K562 (cell line): ENCODE data around the gene HAUS7. TPM values are rescaled to one million over a fixed set of nuclear protein-coding genes. Genes with fewer than 3 reads are reported as not detected.

Experiments used
- ATAC-seq: fragments of 200-7000 bp; cut with Tn5 transposase; 3 replicates; pipeline ENCODE4 v1.9.1; 2020; ENCODE audit warnings: moderate library complexity
- BruUV-seq: library from RNA; stranded (reverse); fragments of 400-500 nt; replicated peaks from 2 replicates; lab custom pipeline; 2021; lab: Mats Ljungman, UMichigan
- CTCF ChIA-PET: fragments of 300-600 bp; formaldehyde crosslinking; extraction: SDS; loops from one replicate; lab custom pipeline; 2021; ENCODE audit warnings: low intra/inter-chr PET ratio; lab: Yijun Ruan, JAX
- POLR2A ChIA-PET: fragments of 300-600, 350-650 bp; sonication (Branson Sonifier 250); formaldehyde crosslinking; extraction: SDS; loops from one replicate; lab custom pipeline; 2021; ENCODE audit warnings: antibody characterized with exemption, inconsistent platforms; lab: Yijun Ruan, JAX
- DNase-seq, 4 experiments: peaks; one replicate each; pipeline versions ENCODE4 v3.0.0 to v3.0.0-alpha.2; 2011 to 2018; ENCODE audit warnings: low spot score in 3 of 4, mixed read lengths in 3 of 4; ENCODE audit errors: extremely low read depth in 1 of 4
- FAIRE-seq: peaks from 2 replicates; lab custom pipeline; 2011; peaks lifted over from hg19 to GRCh38; lab: Jason Lieb, UNC
- H2AFZ ChIP-seq: 2 replicates; pipeline ENCODE4 v1.6.0; 2011; ENCODE audit warnings: low read depth, low read length, control low read depth, inconsistent platforms
- H3K27ac ChIP-seq: fragments of 200-600 bp; 3 replicates; pipeline ENCODE4 v1.8.0; 2011; ENCODE audit warnings: low read depth, mild to moderate bottlenecking, control low read depth, inconsistent platforms, low read length, moderate library complexity, mixed read lengths; ENCODE audit errors: extremely low read depth
- H3K27me3 ChIP-seq, 2 experiments: fragments of 300-600 bp in 1 of 2; 2 replicates in 1 of 2; 3 replicates in 1 of 2; pipeline versions ENCODE4 v1.6.0 to v1.8.0; 2011; ENCODE audit warnings: inconsistent platforms in 2 of 2, low read length in 2 of 2, mild to moderate bottlenecking in 1 of 2, mixed read lengths in 1 of 2, moderate library complexity in 1 of 2; ENCODE audit not compliant: control insufficient read depth in 2 of 2, insufficient read depth in 2 of 2
- H3K36me3 ChIP-seq: fragments of 300-600 bp; 3 replicates; pipeline ENCODE4 v1.8.0; 2011; ENCODE audit warnings: mild to moderate bottlenecking, low read length, inconsistent platforms; ENCODE audit not compliant: control insufficient read depth, insufficient read depth
- H3K4me1 ChIP-seq, 2 experiments: fragments of 200-600 bp in 1 of 2; replicated peaks in 1 of 2; 2 replicates in 1 of 2; 3 replicates in 1 of 2; pipeline versions ENCODE4 v1.5.1 to v1.8.0; 2011; ENCODE audit warnings: inconsistent platforms in 2 of 2, low read length in 2 of 2, mild to moderate bottlenecking in 1 of 2, mixed read lengths in 1 of 2, moderate library complexity in 1 of 2; ENCODE audit not compliant: control insufficient read depth in 2 of 2, insufficient read depth in 2 of 2
- H3K4me2 ChIP-seq: 2 replicates; pipeline ENCODE4 v1.6.1; 2011; ENCODE audit warnings: low read length, control low read depth, inconsistent platforms, mixed read lengths; ENCODE audit not compliant: insufficient read depth
- H3K4me3 ChIP-seq: fragments of 200-600 bp; sonication (generic), shearing (Covaris generic); 2 replicates; pipeline ENCODE4 v1.5.1; 2016; ENCODE audit warnings: control low read depth, inconsistent platforms
- H3K79me2 ChIP-seq: fragments of 200-600 bp; 3 replicates; pipeline ENCODE4 v1.8.0; 2011; ENCODE audit warnings: low read length, inconsistent platforms; ENCODE audit not compliant: control insufficient read depth, insufficient read depth
- H3K9ac ChIP-seq, 2 experiments: 2 replicates each; pipeline versions ENCODE4 v1.6.0 to v1.6.1; 2011; ENCODE audit warnings: low read depth in 2 of 2, low read length in 2 of 2, control low read depth in 1 of 2, inconsistent platforms in 1 of 2, mild to moderate bottlenecking in 1 of 2, mixed read lengths in 1 of 2; ENCODE audit not compliant: insufficient read depth in 1 of 2
- H3K9me1 ChIP-seq: one replicate; pipeline ENCODE4 v1.6.0; 2011; ENCODE audit warnings: inconsistent platforms, mild to moderate bottlenecking, low read length, moderate library complexity; ENCODE audit not compliant: control insufficient read depth, insufficient read depth
- H3K9me3 ChIP-seq: replicated peaks from 2 replicates; pipeline ENCODE4 v1.5.1; 2011; ENCODE audit warnings: low read depth, low read length, inconsistent platforms; ENCODE audit not compliant: control insufficient read depth, insufficient read depth
- H4K20me1 ChIP-seq: replicated peaks from 2 replicates; pipeline ENCODE4 v1.6.1; 2011; ENCODE audit warnings: low read length, inconsistent platforms, mixed read lengths; ENCODE audit not compliant: control insufficient read depth, insufficient read depth
- ARID3A ChIP-seq: IDR thresholded peaks from 2 replicates; pipeline ENCODE4 v1.6.1; 2012; ENCODE audit warnings: low read depth, low read length, improper control_type of control experiment, borderline replicate concordance
- EHMT2 ChIP-seq: fragments of 450-650 bp; IDR thresholded peaks from 2 replicates; pipeline ENCODE4 v1.6.1; 2018; ENCODE audit warnings: antibody characterized with exemption
- ERF ChIP-seq: fragments of 450-650 bp; formaldehyde crosslinking; IDR thresholded peaks from 2 replicates; pipeline ENCODE4 v1.4.0; 2020; ENCODE audit warnings: mild to moderate bottlenecking, mixed read lengths
- ILK ChIP-seq: fragments of 450-650 bp; IDR thresholded peaks from 2 replicates; pipeline ENCODE4 v1.6.1; 2016; ENCODE audit warnings: missing genetic modification characterization, low read depth, mild to moderate bottlenecking, missing compliant biosample characterization, moderate library complexity, borderline replicate concordance
- JUND ChIP-seq, 2 experiments: IDR thresholded peaks; 2 replicates in 1 of 2; 3 replicates in 1 of 2; pipeline ENCODE4 v1.6.1; 2011; ENCODE audit warnings: borderline replicate concordance in 2 of 2, low read depth in 2 of 2, low read length in 2 of 2, improper control_type of control experiment in 1 of 2, missing biosample characterization in 1 of 2, missing genetic modification characterization in 1 of 2, missing genetic modification reagents in 1 of 2
- MXI1 ChIP-seq: IDR thresholded peaks from 2 replicates; pipeline ENCODE4 v1.6.1; 2011; ENCODE audit warnings: low read depth, mild to moderate bottlenecking, improper control_type of control experiment, low read length
- NFIC ChIP-seq: fragments of 450-650 bp; IDR thresholded peaks from 2 replicates; pipeline ENCODE4 v1.6.1; 2017; ENCODE audit warnings: mild to moderate bottlenecking, inconsistent platforms
- PCBP1 ChIP-seq: fragments of 200-400 bp; formaldehyde crosslinking; IDR thresholded peaks from 2 replicates; pipeline ENCODE4 v1.6.1; 2018; ENCODE audit warnings: mild to moderate bottlenecking, low read depth, low read length; ENCODE audit not compliant: poor library complexity, severe bottlenecking
- SNIP1 ChIP-seq: fragments of 450-650 bp; IDR thresholded peaks from 2 replicates; pipeline ENCODE4 v1.7.1; 2017; ENCODE audit warnings: low read depth, mild to moderate bottlenecking
- ZEB2 ChIP-seq: fragments of 450-650 bp; IDR thresholded peaks from 2 replicates; pipeline ENCODE4 v1.6.1; 2016
- ZNF274 ChIP-seq: IDR thresholded peaks from 2 replicates; pipeline ENCODE4 v1.6.1; 2011; ENCODE audit warnings: low read depth, mild to moderate bottlenecking, low read length, moderate library complexity, borderline replicate concordance
- ZNF324 ChIP-seq: fragments of 250-450 bp; sonication (Bioruptor Pico); IDR thresholded peaks from 2 replicates; pipeline ENCODE4 v1.4.0; 2020; ENCODE audit warnings: mild to moderate bottlenecking
- ZNF407 ChIP-seq: fragments of 450-650 bp; IDR thresholded peaks from 2 replicates; pipeline ENCODE4 v1.6.1; 2016; ENCODE audit warnings: low read depth
- ZNF699 ChIP-seq: fragments of 250-450 bp; sonication (Bioruptor Pico); IDR thresholded peaks from 2 replicates; pipeline ENCODE4 v1.8.0; 2021; ENCODE audit warnings: mild to moderate bottlenecking, moderate library complexity; ENCODE audit not compliant: insufficient replicate concordance
- WGBS: fragments of 100-300 bp; shearing (Covaris generic); methylation state at CpG from one replicate; pipeline ENCODE4 v1.1.6; 2016; ENCODE audit warnings: low coverage, mixed read lengths; ENCODE audit not compliant: insufficient coverage; ENCODE audit errors: missing lambda C conversion rate; 5-methylcytosine and 5-hydroxymethylcytosine counted together
- in situ Hi-C: fragments of 300-500 bp; cut with MboI; formaldehyde crosslinking; loops from 4 replicates; pipeline ENCODE4 v1.15.0; 2018; ENCODE audit warnings: inconsistent platforms, mixed read lengths
- intact Hi-C: fragments of 100-400 bp; cut with micrococcal nuclease; formaldehyde crosslinking; loops from 2 replicates; pipeline ENCODE4 v1.14.2; 2022
- polyA plus RNA-seq, 8 experiments: library from polyadenylated mRNA; depleted of rRNA in 4 of 8; stranded (reverse) in 5 of 8; unstranded in 3 of 8; fragments of >200 nt; fragmentation: Nextera tagmentation in 2 of 8; fragmentation: Illumina TruSeq in 1 of 8; extraction: Ambion mirVana in 2 of 8; extraction: Trizol in 1 of 8; gene quantifications; 2 replicates each; pipeline versions ENCODE4 v1.2.1 to v1.2.3, GENCODE V29; 2011 to 2014; ENCODE audit warnings: inconsistent platforms in 1 of 8, missing spikeins in 1 of 8
- total RNA-seq, 7 experiments: library from RNA; depleted of rRNA in 6 of 7; stranded (reverse); fragments of >200 nt in 6 of 7; fragmentation: Illumina TruSeq in 2 of 7; extraction: Trizol in 2 of 7; gene quantifications; 2 replicates each; pipeline versions ENCODE4 v1.2.1 to v1.2.3, GENCODE V29; 2011 to 2021; ENCODE audit warnings: low replicate concordance in 1 of 7

HAUS7 gene
- total and polyA plus RNA-seq, 9 of the 15 experiments (the other 6 are each of a cell fraction or from before 2014, with no cell fraction given) = 10.0 to 94.9 (median 48.8) TPM

GRCh38 chrX:153515435-153515834 is 45.1 kb upstream of the HAUS7 start:
- no TSS peak for BruUV-seq
- DNase-seq = no peak
- no peaks in the 10 kb centered on the region for H4K20me1 ChIP-seq
- no peaks in the 10 kb centered on the region for H3K9me3 ChIP-seq
- H3K27me3 ChIP-seq = peaks cover 0 to 25% of the 10 kb centered on the region in 2 experiments; a peak in 3 of 5 replicates
- POLR2A ChIA-PET = interaction anchor here (0.6 to 1.0 kb wide), 3 partner anchors 164 to 453 kb away, joined by 3 read pairs; no protein-coding TSS in a partner anchor
- H3K4me2 ChIP-seq = no peak overlapping the region
- no peak overlapping the region for H3K27ac ChIP-seq
- in situ Hi-C loops = no loop called here
- 2% methylated on average over 6 of the region's 8 CpGs for WGBS
- no peaks in the 10 kb centered on the region for H3K9me1 ChIP-seq
- intact Hi-C loops = no loop called here
- ATAC-seq = no peak
- FAIRE-seq = no peak
- CTCF ChIA-PET = no interaction called here
- 0 out of 5 replicates have a peak, but pooled peaks cover 0 to 6% of the 10 kb centered on the region in 2 experiments for H3K4me1 ChIP-seq
- H3K79me2 ChIP-seq = no peaks in the 10 kb centered on the region
- H3K36me3 ChIP-seq = no peaks in the 10 kb centered on the region
- no peak overlapping the region for H2AFZ ChIP-seq
- no peak overlapping the region for H3K9ac ChIP-seq
- no peak overlapping the region for H3K4me3 ChIP-seq
- TF ChIP-seq MXI1 (no peak), PCBP1 (no peak), ZNF699 (CRISPR knock-in tag) (no peak), ARID3A (no peak), ZEB2 (no peak), ILK (no peak), NFIC (no peak), SNIP1 (no peak), ZNF407 (no peak), JUND (IDR thresholded peaks at IDR 0.05; ENCODE audit: borderline replicate concordance, low read depth, low read length) (no peak), JUND (tag; IDR thresholded peaks at IDR 0.05; ENCODE audit: borderline replicate concordance, low read depth, low read length) (no peak), ZNF324 (CRISPR knock-in tag) (no peak), ERF (CRISPR knock-in tag) (no peak), EHMT2 (no peak), ZNF274 (no peak)
